HepG2 (cell line): Measurements from ENCODE around the gene LRBA. TPM values are rescaled to one million over a fixed set of nuclear protein-coding genes. Genes with fewer than 3 reads are reported as not detected.

Experiments used
- ATAC-seq: fragments of 200-7000 bp; cut with Tn5 transposase; 3 replicates; pipeline ENCODE4 v1.9.1; 2020; ENCODE audit warnings: mild to moderate bottlenecking, moderate library complexity
- BruUV-seq: library from RNA; stranded (reverse); fragments of 400-500 nt; replicated peaks from 2 replicates; lab custom pipeline; 2021; lab: Mats Ljungman, UMichigan
- CTCF ChIA-PET: fragments of 300-600 bp; formaldehyde crosslinking; extraction: SDS; loops from one replicate; lab custom pipeline; 2021; ENCODE audit warnings: low total read pairs, inconsistent platforms, low intra/inter-chr PET ratio; lab: Yijun Ruan, JAX
- POLR2A ChIA-PET: fragments of 350-600 bp; sonication (Branson Sonifier 250); formaldehyde crosslinking; loops from one replicate; lab custom pipeline; 2020; ENCODE audit warnings: antibody characterized with exemption, inconsistent platforms; lab: Yijun Ruan, JAX
- DNase-seq: peaks from one replicate; pipeline ENCODE4 v3.0.0-alpha.2; 2015; ENCODE audit warnings: low spot score
- FAIRE-seq: peaks from 3 replicates; lab custom pipeline; 2011; peaks lifted over from hg19 to GRCh38; lab: Jason Lieb, UNC
- H2AFZ ChIP-seq: one replicate; pipeline ENCODE4 v1.6.1; 2011; ENCODE audit warnings: low read length, inconsistent platforms
- H3K27ac ChIP-seq: fragments of 300-600 bp; 3 replicates; pipeline ENCODE4 v1.8.0; 2011; ENCODE audit warnings: mixed run types, mild to moderate bottlenecking, mixed read lengths, low read length, inconsistent platforms; ENCODE audit not compliant: insufficient read depth; ENCODE audit errors: extremely low read length
- H3K27me3 ChIP-seq, 2 experiments: fragments of 200-600 bp in 1 of 2; 2 replicates in 1 of 2; 3 replicates in 1 of 2; pipeline versions ENCODE4 v1.6.0 to v1.8.0; 2011; ENCODE audit warnings: low read length in 2 of 2, mild to moderate bottlenecking in 2 of 2, moderate library complexity in 2 of 2, inconsistent platforms in 1 of 2; ENCODE audit not compliant: insufficient read depth in 2 of 2, control insufficient read depth in 1 of 2
- H3K36me3 ChIP-seq, 2 experiments: fragments of 200-600 bp in 1 of 2; replicated peaks in 1 of 2; 2 replicates in 1 of 2; 3 replicates in 1 of 2; pipeline versions ENCODE4 v1.5.1 to v1.8.0; 2011; ENCODE audit warnings: low read length in 2 of 2, inconsistent platforms in 1 of 2; ENCODE audit not compliant: insufficient read depth in 2 of 2, control insufficient read depth in 1 of 2
- H3K4me1 ChIP-seq: 2 replicates; pipeline ENCODE4 v1.5.1; 2012; ENCODE audit warnings: low read length, inconsistent platforms; ENCODE audit not compliant: insufficient read depth
- H3K4me2 ChIP-seq: 2 replicates; pipeline ENCODE4 v1.6.0; 2011; ENCODE audit warnings: low read depth, low read length, inconsistent platforms
- H3K4me3 ChIP-seq, 3 experiments: fragments of 200-600 bp in 1 of 3; sonication (generic), shearing (Covaris generic) in 1 of 3; replicated peaks in 1 of 3; 2 replicates each; pipeline ENCODE4 v1.5.1; 2011 to 2016; ENCODE audit warnings: low read length in 3 of 3, inconsistent platforms in 2 of 3, low read depth in 2 of 3, mild to moderate bottlenecking in 2 of 3, control low read depth in 1 of 3, mixed read lengths in 1 of 3; ENCODE audit not compliant: insufficient read depth in 1 of 3
- H3K79me2 ChIP-seq: one replicate; pipeline ENCODE4 v1.6.1; 2011; ENCODE audit warnings: low read length, inconsistent platforms; ENCODE audit not compliant: insufficient read depth
- H3K9ac ChIP-seq: 2 replicates; pipeline ENCODE4 v1.6.0; 2011; ENCODE audit warnings: mild to moderate bottlenecking, low read depth, low read length, inconsistent platforms; ENCODE audit not compliant: insufficient read depth
- H3K9me3 ChIP-seq: 2 replicates; pipeline ENCODE4 v1.5.1; 2012; ENCODE audit warnings: mild to moderate bottlenecking, low read length
- H4K20me1 ChIP-seq: 2 replicates; pipeline ENCODE4 v1.6.0; 2011; ENCODE audit warnings: inconsistent platforms, mild to moderate bottlenecking, low read length, moderate library complexity; ENCODE audit not compliant: insufficient read depth
- ATF4 ChIP-seq, 2 experiments: fragments of 450-650 bp in 1 of 2; sonication (generic) in 1 of 2; formaldehyde crosslinking; IDR thresholded peaks; 2 replicates each; pipeline versions ENCODE4 v1.5.0 to v1.8.0; 2020 to 2022; ENCODE audit warnings: mild to moderate bottlenecking in 1 of 2, missing genetic modification reagents in 1 of 2
- ATF5 ChIP-seq: sonication (generic); formaldehyde crosslinking; IDR thresholded peaks from 2 replicates; pipeline ENCODE4 v1.4.0; 2020; ENCODE audit warnings: mild to moderate bottlenecking, low read depth, missing genetic modification reagents
- HMG20A ChIP-seq: IDR thresholded peaks from 2 replicates; pipeline ENCODE4 v1.6.1; 2016; ENCODE audit warnings: borderline replicate concordance
- KLF9 ChIP-seq: IDR thresholded peaks from 2 replicates; pipeline ENCODE4 v1.6.1; 2016; ENCODE audit warnings: low read depth
- SALL2 ChIP-seq: sonication (generic); formaldehyde crosslinking; IDR thresholded peaks from 2 replicates; pipeline ENCODE4 v1.8.1; 2023; ENCODE audit warnings: mild to moderate bottlenecking, missing genetic modification reagents, inconsistent platforms
- THYN1 ChIP-seq: sonication (generic); formaldehyde crosslinking; IDR thresholded peaks from 2 replicates; pipeline ENCODE4 v1.8.1; 2023; ENCODE audit warnings: low read depth, mild to moderate bottlenecking, moderate library complexity, missing genetic modification reagents, borderline replicate concordance
- ZFP90 ChIP-seq: sonication (generic); formaldehyde crosslinking; IDR thresholded peaks from 2 replicates; pipeline ENCODE4 v1.8.0; 2022; ENCODE audit warnings: missing genetic modification reagents, mild to moderate bottlenecking, inconsistent platforms, borderline replicate concordance
- ZNF136 ChIP-seq: sonication (generic); formaldehyde crosslinking; IDR thresholded peaks from 2 replicates; pipeline ENCODE4 v1.8.1; 2022; ENCODE audit warnings: low read depth, mild to moderate bottlenecking, moderate library complexity, missing genetic modification reagents
- ZNF770 ChIP-seq: sonication (generic); formaldehyde crosslinking; IDR thresholded peaks from 2 replicates; pipeline ENCODE4 v1.5.0; 2020; ENCODE audit warnings: mild to moderate bottlenecking, missing genetic modification reagents
- WGBS: methylation state at CpG from one replicate; pipeline ENCODE4 v1.1.6; 2017; ENCODE audit warnings: low lambda C conversion rate; 5-methylcytosine and 5-hydroxymethylcytosine counted together
- in situ Hi-C: cut with HindIII; loops from 2 replicates; pipeline ENCODE4 v1.10.0; 2017; ENCODE audit warnings: low pct_unique_long_range_greater_than_20kb; ENCODE audit not compliant: extremely low pct_ligation_motif_present
- intact Hi-C: fragments of 100-400 bp; cut with micrococcal nuclease; formaldehyde crosslinking; loops from one replicate; pipeline ENCODE4 v1.10.0; 2022; ENCODE audit not compliant: unreplicated experiment
- polyA plus RNA-seq, 8 experiments: library from polyadenylated mRNA; depleted of rRNA in 3 of 8; stranded (reverse) in 7 of 8; unstranded in 1 of 8; fragments of >200 nt; fragmentation: Illumina TruSeq in 4 of 8; extraction: Trizol in 4 of 8; gene quantifications; 2 replicates each; pipeline versions ENCODE4 v1.2.1 to v1.2.3, GENCODE V29; 2011 to 2016; ENCODE audit warnings: low read depth in 4 of 8, missing spikeins in 1 of 8, mixed read lengths in 1 of 8; ENCODE audit not compliant: insufficient read depth in 1 of 8
- total RNA-seq, 5 experiments: library from RNA; depleted of rRNA; stranded (reverse); fragments of >200 nt; fragmentation: Illumina TruSeq; extraction: Trizol; gene quantifications; 2 replicates each; pipeline ENCODE4 v1.2.3, GENCODE V29; 2016; ENCODE audit warnings: low read depth in 1 of 5
- TF ChIP-seq, protein P1 (sequence below): sonication (generic); formaldehyde crosslinking; IDR thresholded peaks from 2 replicates; pipeline ENCODE4 v1.5.0; 2020; ENCODE audit warnings: missing genetic modification reagents
- TF ChIP-seq, protein P2 (sequence below): sonication (generic); formaldehyde crosslinking; IDR thresholded peaks from 2 replicates; pipeline ENCODE4 v1.8.0; 2022; ENCODE audit warnings: mild to moderate bottlenecking, missing genetic modification reagents
- TF ChIP-seq, protein P3 (sequence below): sonication (generic); formaldehyde crosslinking; IDR thresholded peaks from 2 replicates; pipeline ENCODE4 v1.4.0; 2020; ENCODE audit warnings: missing genetic modification reagents

Gene LRBA
- total and polyA plus RNA-seq, 2 of the 13 experiments (the other 11 are each of a cell fraction or from before 2014, with no cell fraction given) = 21.0 to 37.2 TPM

- TF ChIP-seq ATF5 (CRISPR knock-in tag) (no peak), ATF4 (CRISPR knock-in tag; IDR thresholded peaks at IDR 0.05) (peak in 1 of 2 experiments; percentile 43; a peak in 1 of 4 replicates), ZNF770 (CRISPR knock-in tag) (no peak), ZNF136 (CRISPR knock-in tag) (no peak)
- TF ChIP-seq, all 625 proteins: peak for 42
Measured at GRCh38 chr4:150264595-150265161, 750.4 kb downstream of the LRBA start (continued).

DNA sequence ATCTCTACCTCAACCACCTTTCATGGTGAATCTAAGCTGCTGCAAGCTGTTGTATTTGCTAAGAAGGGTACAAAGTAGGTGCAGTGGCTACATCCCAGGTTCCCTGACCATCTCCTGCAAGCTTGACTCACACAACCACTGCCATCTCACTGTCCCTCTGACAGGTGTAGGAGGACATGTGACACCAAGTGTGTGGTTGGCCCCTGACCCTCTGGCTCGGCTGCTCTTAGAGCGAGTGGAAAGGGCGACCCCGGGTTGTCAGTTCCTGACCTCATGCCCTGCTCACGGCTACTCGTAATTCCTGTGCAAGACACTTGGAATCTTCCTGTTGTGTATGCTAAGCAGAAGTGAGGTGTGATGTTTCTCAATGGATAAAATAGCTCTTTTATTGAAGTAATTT, 752.5 kb downstream of the LRBA start:
- Histone ChIP-seq H3K79me2 (no peaks in the 10 kb centered on the region), H3K27ac (no peak overlapping the region), H2AFZ (no peak overlapping the region), H3K9me3 (no peaks in the 10 kb centered on the region), H3K27me3 (no peaks in the 10 kb centered on the region), H3K4me3 (no peak overlapping the region), H4K20me1 (no peaks in the 10 kb centered on the region), H3K36me3 (peaks cover 0 to 2% of the 10 kb centered on the region in 2 experiments; a peak in 1 of 5 replicates), H3K4me2 (no peak overlapping the region), H3K9ac (no peak overlapping the region), H3K4me1 (peaks cover 43% of the 10 kb centered on the region)
- FAIRE-seq = no peak
- intact Hi-C loops = no loop called here
- ChIA-PET CTCF (no interaction called here), POLR2A (no interaction called here)
- DNase-seq = no peak
- in situ Hi-C loops = no loop called here
- ATAC-seq = no peak
- WGBS = 97% methylated on average over 5 of the region's 6 CpGs
- BruUV-seq = no TSS peak
- no peak for TF ChIP-seq HMG20A (CRISPR knock-in tag)
- TF ChIP-seq, protein P1, sequence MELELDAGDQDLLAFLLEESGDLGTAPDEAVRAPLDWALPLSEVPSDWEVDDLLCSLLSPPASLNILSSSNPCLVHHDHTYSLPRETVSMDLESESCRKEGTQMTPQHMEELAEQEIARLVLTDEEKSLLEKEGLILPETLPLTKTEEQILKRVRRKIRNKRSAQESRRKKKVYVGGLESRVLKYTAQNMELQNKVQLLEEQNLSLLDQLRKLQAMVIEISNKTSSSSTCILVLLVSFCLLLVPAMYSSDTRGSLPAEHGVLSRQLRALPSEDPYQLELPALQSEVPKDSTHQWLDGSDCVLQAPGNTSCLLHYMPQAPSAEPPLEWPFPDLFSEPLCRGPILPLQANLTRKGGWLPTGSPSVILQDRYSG = no peak
- no peak for TF ChIP-seq KLF9 (CRISPR knock-in tag)
- TF ChIP-seq, protein P2, sequence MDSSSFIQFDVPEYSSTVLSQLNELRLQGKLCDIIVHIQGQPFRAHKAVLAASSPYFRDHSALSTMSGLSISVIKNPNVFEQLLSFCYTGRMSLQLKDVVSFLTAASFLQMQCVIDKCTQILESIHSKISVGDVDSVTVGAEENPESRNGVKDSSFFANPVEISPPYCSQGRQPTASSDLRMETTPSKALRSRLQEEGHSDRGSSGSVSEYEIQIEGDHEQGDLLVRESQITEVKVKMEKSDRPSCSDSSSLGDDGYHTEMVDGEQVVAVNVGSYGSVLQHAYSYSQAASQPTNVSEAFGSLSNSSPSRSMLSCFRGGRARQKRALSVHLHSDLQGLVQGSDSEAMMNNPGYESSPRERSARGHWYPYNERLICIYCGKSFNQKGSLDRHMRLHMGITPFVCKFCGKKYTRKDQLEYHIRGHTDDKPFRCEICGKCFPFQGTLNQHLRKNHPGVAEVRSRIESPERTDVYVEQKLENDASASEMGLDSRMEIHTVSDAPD (CRISPR knock-in tag) = no peak
- TF ChIP-seq SALL2 (CRISPR knock-in tag) = no peak
- TF ChIP-seq, protein P3, sequence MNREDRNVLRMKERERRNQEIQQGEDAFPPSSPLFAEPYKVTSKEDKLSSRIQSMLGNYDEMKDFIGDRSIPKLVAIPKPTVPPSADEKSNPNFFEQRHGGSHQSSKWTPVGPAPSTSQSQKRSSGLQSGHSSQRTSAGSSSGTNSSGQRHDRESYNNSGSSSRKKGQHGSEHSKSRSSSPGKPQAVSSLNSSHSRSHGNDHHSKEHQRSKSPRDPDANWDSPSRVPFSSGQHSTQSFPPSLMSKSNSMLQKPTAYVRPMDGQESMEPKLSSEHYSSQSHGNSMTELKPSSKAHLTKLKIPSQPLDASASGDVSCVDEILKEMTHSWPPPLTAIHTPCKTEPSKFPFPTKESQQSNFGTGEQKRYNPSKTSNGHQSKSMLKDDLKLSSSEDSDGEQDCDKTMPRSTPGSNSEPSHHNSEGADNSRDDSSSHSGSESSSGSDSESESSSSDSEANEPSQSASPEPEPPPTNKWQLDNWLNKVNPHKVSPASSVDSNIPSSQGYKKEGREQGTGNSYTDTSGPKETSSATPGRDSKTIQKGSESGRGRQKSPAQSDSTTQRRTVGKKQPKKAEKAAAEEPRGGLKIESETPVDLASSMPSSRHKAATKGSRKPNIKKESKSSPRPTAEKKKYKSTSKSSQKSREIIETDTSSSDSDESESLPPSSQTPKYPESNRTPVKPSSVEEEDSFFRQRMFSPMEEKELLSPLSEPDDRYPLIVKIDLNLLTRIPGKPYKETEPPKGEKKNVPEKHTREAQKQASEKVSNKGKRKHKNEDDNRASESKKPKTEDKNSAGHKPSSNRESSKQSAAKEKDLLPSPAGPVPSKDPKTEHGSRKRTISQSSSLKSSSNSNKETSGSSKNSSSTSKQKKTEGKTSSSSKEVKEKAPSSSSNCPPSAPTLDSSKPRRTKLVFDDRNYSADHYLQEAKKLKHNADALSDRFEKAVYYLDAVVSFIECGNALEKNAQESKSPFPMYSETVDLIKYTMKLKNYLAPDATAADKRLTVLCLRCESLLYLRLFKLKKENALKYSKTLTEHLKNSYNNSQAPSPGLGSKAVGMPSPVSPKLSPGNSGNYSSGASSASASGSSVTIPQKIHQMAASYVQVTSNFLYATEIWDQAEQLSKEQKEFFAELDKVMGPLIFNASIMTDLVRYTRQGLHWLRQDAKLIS (CRISPR knock-in tag) = no peak
- TF ChIP-seq ZFP90 (CRISPR knock-in tag) = no peak
- no peak for TF ChIP-seq THYN1 (CRISPR knock-in tag)
